ENCODE data around the gene TRIM17.

GRCh38 chr1:228456252-228457016, 39.8 kb upstream of the TRIM17 start:
- TF ChIP-seq POLR2AphosphoS5 (IDR thresholded peaks at IDR 0.05): no peak
- no peak for TF ChIP-seq CTCF (IDR thresholded peaks at IDR 0.05)
- TF ChIP-seq POLR2A (IDR thresholded peaks at IDR 0.05): no peak

Data from breast epithelium (tissue), 3 donors.